Liver (tissue), 2 donors: ENCODE data around the gene SLC30A4.
"Not testable (repeated sequence)": the region's sequence is repeated elsewhere in the genome, so short reads cannot be mapped to it uniquely, and the experiment has no call there.

Source experiments
- TF ChIP-seq, protein P1 (sequence below): IDR thresholded peaks from 2 replicates; pipeline ENCODE4 v1.6.1; 2016; ENCODE audit warnings: antibody characterized with exemption, mild to moderate bottlenecking
- TF ChIP-seq, protein P2 (sequence below): fragments of 150-350 bp; IDR thresholded peaks from 2 replicates; pipeline ENCODE4 v1.5.1; 2017; ENCODE audit warnings: improper control_type of control experiment, low read depth, low read length; ENCODE audit not compliant: missing input control
- donor health status: healthy.

DNA sequence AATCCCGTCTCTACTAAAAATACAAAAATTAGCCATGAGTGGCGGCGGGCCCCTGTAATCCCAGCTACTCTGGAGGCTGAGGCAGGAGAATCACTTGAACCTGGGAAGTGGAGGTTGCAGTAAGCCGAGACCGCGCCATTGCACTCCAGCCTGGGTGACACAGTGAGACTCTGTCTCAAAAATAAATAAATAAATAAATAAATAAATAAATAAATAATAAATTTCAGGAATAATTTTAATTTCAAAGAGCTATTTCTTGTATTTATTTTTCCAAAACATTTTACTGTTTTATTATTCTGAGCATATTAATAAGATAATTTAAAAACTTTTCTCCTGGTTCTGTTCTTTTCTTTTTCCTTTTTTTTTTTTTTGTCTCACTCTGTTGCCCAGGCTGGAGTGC lies 15.4 kb downstream of the SLC30A4 start:
- TF ChIP-seq, protein P1, sequence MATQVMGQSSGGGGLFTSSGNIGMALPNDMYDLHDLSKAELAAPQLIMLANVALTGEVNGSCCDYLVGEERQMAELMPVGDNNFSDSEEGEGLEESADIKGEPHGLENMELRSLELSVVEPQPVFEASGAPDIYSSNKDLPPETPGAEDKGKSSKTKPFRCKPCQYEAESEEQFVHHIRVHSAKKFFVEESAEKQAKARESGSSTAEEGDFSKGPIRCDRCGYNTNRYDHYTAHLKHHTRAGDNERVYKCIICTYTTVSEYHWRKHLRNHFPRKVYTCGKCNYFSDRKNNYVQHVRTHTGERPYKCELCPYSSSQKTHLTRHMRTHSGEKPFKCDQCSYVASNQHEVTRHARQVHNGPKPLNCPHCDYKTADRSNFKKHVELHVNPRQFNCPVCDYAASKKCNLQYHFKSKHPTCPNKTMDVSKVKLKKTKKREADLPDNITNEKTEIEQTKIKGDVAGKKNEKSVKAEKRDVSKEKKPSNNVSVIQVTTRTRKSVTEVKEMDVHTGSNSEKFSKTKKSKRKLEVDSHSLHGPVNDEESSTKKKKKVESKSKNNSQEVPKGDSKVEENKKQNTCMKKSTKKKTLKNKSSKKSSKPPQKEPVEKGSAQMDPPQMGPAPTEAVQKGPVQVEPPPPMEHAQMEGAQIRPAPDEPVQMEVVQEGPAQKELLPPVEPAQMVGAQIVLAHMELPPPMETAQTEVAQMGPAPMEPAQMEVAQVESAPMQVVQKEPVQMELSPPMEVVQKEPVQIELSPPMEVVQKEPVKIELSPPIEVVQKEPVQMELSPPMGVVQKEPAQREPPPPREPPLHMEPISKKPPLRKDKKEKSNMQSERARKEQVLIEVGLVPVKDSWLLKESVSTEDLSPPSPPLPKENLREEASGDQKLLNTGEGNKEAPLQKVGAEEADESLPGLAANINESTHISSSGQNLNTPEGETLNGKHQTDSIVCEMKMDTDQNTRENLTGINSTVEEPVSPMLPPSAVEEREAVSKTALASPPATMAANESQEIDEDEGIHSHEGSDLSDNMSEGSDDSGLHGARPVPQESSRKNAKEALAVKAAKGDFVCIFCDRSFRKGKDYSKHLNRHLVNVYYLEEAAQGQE = not testable (repeated sequence)
- TF ChIP-seq, protein P2, sequence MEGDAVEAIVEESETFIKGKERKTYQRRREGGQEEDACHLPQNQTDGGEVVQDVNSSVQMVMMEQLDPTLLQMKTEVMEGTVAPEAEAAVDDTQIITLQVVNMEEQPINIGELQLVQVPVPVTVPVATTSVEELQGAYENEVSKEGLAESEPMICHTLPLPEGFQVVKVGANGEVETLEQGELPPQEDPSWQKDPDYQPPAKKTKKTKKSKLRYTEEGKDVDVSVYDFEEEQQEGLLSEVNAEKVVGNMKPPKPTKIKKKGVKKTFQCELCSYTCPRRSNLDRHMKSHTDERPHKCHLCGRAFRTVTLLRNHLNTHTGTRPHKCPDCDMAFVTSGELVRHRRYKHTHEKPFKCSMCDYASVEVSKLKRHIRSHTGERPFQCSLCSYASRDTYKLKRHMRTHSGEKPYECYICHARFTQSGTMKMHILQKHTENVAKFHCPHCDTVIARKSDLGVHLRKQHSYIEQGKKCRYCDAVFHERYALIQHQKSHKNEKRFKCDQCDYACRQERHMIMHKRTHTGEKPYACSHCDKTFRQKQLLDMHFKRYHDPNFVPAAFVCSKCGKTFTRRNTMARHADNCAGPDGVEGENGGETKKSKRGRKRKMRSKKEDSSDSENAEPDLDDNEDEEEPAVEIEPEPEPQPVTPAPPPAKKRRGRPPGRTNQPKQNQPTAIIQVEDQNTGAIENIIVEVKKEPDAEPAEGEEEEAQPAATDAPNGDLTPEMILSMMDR = not testable (repeated sequence)
